Neural cell (in vitro differentiated cells): Measurements from ENCODE around the gene MMP20. TPM values are rescaled to one million over a fixed set of nuclear protein-coding genes. Genes with fewer than 3 reads are reported as not detected.

Experiments used
- H2AFZ ChIP-seq: fragments of 200-600, 300-800 bp; sonication (generic), shearing (Covaris generic); 2 replicates; pipeline ENCODE4 v1.6.0; 2014; ENCODE audit warnings: low read depth, mild to moderate bottlenecking, antibody characterized with exemption, low read length, moderate library complexity
- H3F3A ChIP-seq: fragments of 200-600 bp; shearing (Covaris generic); 2 replicates; pipeline ENCODE4 v1.6.1; 2016; ENCODE audit warnings: mild to moderate bottlenecking, moderate library complexity, mixed read lengths, antibody characterized with exemption, low read length; ENCODE audit not compliant: insufficient read depth, poor library complexity, severe bottlenecking
- H3K27ac ChIP-seq: fragments of 200-600, 300-800 bp; sonication (generic), shearing (Covaris generic); 2 replicates; pipeline ENCODE4 v1.5.1; 2014; ENCODE audit warnings: mild to moderate bottlenecking, low read length, moderate library complexity
- H3K27me3 ChIP-seq: fragments of 300-800, 200-600 bp; sonication (generic), shearing (Covaris generic); 2 replicates; pipeline ENCODE4 v1.6.0; 2014; ENCODE audit warnings: mild to moderate bottlenecking, low read depth, low read length, moderate library complexity; ENCODE audit not compliant: insufficient read depth
- H3K36me3 ChIP-seq: fragments of 300-800, 200-600 bp; sonication (generic), shearing (Covaris generic); 2 replicates; pipeline ENCODE4 v1.5.1; 2014; ENCODE audit warnings: mild to moderate bottlenecking, antibody characterized with exemption, low read length, moderate library complexity; ENCODE audit not compliant: insufficient read depth
- H3K4me2 ChIP-seq: fragments of 300-800, 200-600 bp; sonication (generic), shearing (Covaris generic); 2 replicates; pipeline ENCODE4 v1.6.0; 2014; ENCODE audit warnings: mild to moderate bottlenecking, low read length
- H3K4me3 ChIP-seq: fragments of 300-800, 200-600 bp; sonication (generic), shearing (Covaris generic); 2 replicates; pipeline ENCODE4 v1.5.1; 2014; ENCODE audit warnings: mild to moderate bottlenecking, low read length, moderate library complexity
- H3K79me2 ChIP-seq: fragments of 200-600 bp; shearing (Covaris generic); replicated peaks from 2 replicates; pipeline ENCODE4 v1.6.0; 2014; ENCODE audit warnings: mild to moderate bottlenecking, low read length, moderate library complexity; ENCODE audit not compliant: insufficient read depth
- H3K9ac ChIP-seq: fragments of 300-800, 200-600 bp; sonication (generic), shearing (Covaris generic); 2 replicates; pipeline ENCODE4 v1.6.1; 2016; ENCODE audit warnings: mild to moderate bottlenecking, low read length, mixed read lengths
- H3K9me2 ChIP-seq: fragments of 200-600 bp; shearing (Covaris generic); 2 replicates; pipeline ENCODE4 v1.6.1; 2016; ENCODE audit warnings: mild to moderate bottlenecking, low read length, mixed read lengths; ENCODE audit not compliant: insufficient read depth
- H3K9me3 ChIP-seq: fragments of 200-600, 300-800 bp; sonication (generic), shearing (Covaris generic); 2 replicates; pipeline ENCODE4 v1.6.1; 2016; ENCODE audit warnings: mild to moderate bottlenecking, mixed run types, low read length, moderate library complexity, mixed read lengths
- H4K20me1 ChIP-seq: fragments of 200-600 bp; shearing (Covaris generic); 2 replicates; pipeline ENCODE4 v1.6.1; 2016; ENCODE audit warnings: mild to moderate bottlenecking, mixed run types; ENCODE audit not compliant: insufficient read depth
- CTCF ChIP-seq: fragments of 450-650 bp; IDR thresholded peaks from 2 replicates; pipeline ENCODE4 v1.5.1; 2014; ENCODE audit warnings: antibody characterized with exemption, mild to moderate bottlenecking, moderate library complexity; ENCODE audit not compliant: poor library complexity, severe bottlenecking
- EP300 ChIP-seq: fragments of 450-650 bp; conservative IDR thresholded peaks from 2 replicates; pipeline ENCODE4 v1.6.1; 2014; ENCODE audit warnings: antibody characterized with exemption, mild to moderate bottlenecking, moderate library complexity; ENCODE audit not compliant: poor library complexity, severe bottlenecking
- EZH2 ChIP-seq: fragments of 200-600, 300-800 bp; shearing (Covaris generic), sonication (generic); IDR thresholded peaks from 2 replicates; pipeline ENCODE4 v1.6.1; 2014; ENCODE audit warnings: antibody characterized with exemption, low read length, borderline replicate concordance, mild to moderate bottlenecking; ENCODE audit not compliant: insufficient read depth, poor library complexity, severe bottlenecking
- MXI1 ChIP-seq: fragments of 450-650 bp; conservative IDR thresholded peaks from 2 replicates; pipeline ENCODE4 v1.6.1; 2014; ENCODE audit warnings: antibody characterized with exemption, mild to moderate bottlenecking; ENCODE audit not compliant: poor library complexity, severe bottlenecking
- POLR2AphosphoS5 ChIP-seq: IDR thresholded peaks from 2 replicates; pipeline ENCODE4 v1.6.1; 2012
- RAD21 ChIP-seq: fragments of 450-650 bp; conservative IDR thresholded peaks from 2 replicates; pipeline ENCODE4 v1.6.1; 2014; ENCODE audit warnings: antibody characterized with exemption, mild to moderate bottlenecking, moderate library complexity
- SMC3 ChIP-seq: fragments of 450-650 bp; conservative IDR thresholded peaks from 2 replicates; pipeline ENCODE4 v1.6.1; 2014; ENCODE audit warnings: antibody characterized with exemption, mild to moderate bottlenecking, moderate library complexity; ENCODE audit not compliant: poor library complexity
- TAF1 ChIP-seq: IDR thresholded peaks from 2 replicates; pipeline ENCODE4 v1.6.1; 2012; ENCODE audit warnings: low read depth
- polyA plus RNA-seq: library from polyadenylated mRNA; depleted of rRNA; stranded (reverse); fragments of >200 nt; gene quantifications from 2 replicates; pipeline ENCODE4 v1.2.3, GENCODE V29; 2014
- TF ChIP-seq, protein P1 (sequence below): IDR thresholded peaks from 2 replicates; pipeline ENCODE4 v1.6.1; 2012; ENCODE audit warnings: borderline replicate concordance

The MMP20 gene
- polyA plus RNA-seq, 1 donor from 2014 or later: not detected

- H4K20me1 ChIP-seq: no peaks in the 10 kb centered on the region
- TF ChIP-seq RAD21: no peak
- TF ChIP-seq POLR2AphosphoS5: no peak
- no peak for TF ChIP-seq SMC3
- TF ChIP-seq TAF1: no peak
- TF ChIP-seq CTCF: no peak
- H3F3A ChIP-seq: no peaks in the 10 kb centered on the region
- no peak overlapping the region for H3K4me2 ChIP-seq
- H3K9me3 ChIP-seq: no peaks in the 10 kb centered on the region
- no peaks in the 10 kb centered on the region for H3K27me3 ChIP-seq
- no peaks in the 10 kb centered on the region for H3K36me3 ChIP-seq
- no peaks in the 10 kb centered on the region for H3K9me2 ChIP-seq
- H3K9ac ChIP-seq: no peak overlapping the region
- no peaks in the 10 kb centered on the region for H3K79me2 ChIP-seq
- H2AFZ ChIP-seq: no peak overlapping the region
- H3K27ac ChIP-seq: no peak overlapping the region
- no peak overlapping the region for H3K4me3 ChIP-seq
Observed at GRCh38 chr11:102528618-102529017, 96.5 kb downstream of the MMP20 start.

DNA sequence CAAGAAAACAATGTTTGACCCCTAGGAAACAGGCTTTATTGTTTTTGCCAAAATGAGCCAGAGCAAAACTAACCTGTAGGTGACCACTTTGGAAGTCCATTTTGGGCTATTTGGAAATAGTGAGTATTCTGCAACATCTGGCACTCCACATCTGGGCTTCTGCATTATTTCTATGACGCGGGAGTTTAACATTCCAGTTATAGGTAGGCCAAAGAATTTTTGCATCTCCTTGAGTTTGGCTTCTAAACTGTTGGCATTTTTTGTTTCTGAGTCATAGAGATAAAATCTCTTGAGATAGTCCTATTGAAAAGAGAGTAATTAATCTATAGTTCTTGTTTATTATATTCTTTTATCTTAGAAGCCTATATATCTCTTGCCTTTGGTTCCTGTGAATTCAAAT is 97.4 kb downstream of the MMP20 start:
- H3K79me2 ChIP-seq: no peaks in the 10 kb centered on the region
- H2AFZ ChIP-seq: no peak overlapping the region
- H3K4me2 ChIP-seq: no peak overlapping the region
- H3F3A ChIP-seq: no peaks in the 10 kb centered on the region
- H3K9me3 ChIP-seq: no peaks in the 10 kb centered on the region
- H3K27me3 ChIP-seq: no peaks in the 10 kb centered on the region
- no peaks in the 10 kb centered on the region for H3K9me2 ChIP-seq
- H3K4me3 ChIP-seq: no peak overlapping the region
- TF ChIP-seq SMC3 (no peak), MXI1 (no peak), RAD21 (no peak), TAF1 (no peak), EP300 (no peak), EZH2 (no peak), CTCF (no peak), POLR2AphosphoS5 (no peak)
- TF ChIP-seq, protein P1, sequence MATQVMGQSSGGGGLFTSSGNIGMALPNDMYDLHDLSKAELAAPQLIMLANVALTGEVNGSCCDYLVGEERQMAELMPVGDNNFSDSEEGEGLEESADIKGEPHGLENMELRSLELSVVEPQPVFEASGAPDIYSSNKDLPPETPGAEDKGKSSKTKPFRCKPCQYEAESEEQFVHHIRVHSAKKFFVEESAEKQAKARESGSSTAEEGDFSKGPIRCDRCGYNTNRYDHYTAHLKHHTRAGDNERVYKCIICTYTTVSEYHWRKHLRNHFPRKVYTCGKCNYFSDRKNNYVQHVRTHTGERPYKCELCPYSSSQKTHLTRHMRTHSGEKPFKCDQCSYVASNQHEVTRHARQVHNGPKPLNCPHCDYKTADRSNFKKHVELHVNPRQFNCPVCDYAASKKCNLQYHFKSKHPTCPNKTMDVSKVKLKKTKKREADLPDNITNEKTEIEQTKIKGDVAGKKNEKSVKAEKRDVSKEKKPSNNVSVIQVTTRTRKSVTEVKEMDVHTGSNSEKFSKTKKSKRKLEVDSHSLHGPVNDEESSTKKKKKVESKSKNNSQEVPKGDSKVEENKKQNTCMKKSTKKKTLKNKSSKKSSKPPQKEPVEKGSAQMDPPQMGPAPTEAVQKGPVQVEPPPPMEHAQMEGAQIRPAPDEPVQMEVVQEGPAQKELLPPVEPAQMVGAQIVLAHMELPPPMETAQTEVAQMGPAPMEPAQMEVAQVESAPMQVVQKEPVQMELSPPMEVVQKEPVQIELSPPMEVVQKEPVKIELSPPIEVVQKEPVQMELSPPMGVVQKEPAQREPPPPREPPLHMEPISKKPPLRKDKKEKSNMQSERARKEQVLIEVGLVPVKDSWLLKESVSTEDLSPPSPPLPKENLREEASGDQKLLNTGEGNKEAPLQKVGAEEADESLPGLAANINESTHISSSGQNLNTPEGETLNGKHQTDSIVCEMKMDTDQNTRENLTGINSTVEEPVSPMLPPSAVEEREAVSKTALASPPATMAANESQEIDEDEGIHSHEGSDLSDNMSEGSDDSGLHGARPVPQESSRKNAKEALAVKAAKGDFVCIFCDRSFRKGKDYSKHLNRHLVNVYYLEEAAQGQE: no peak
- no peak overlapping the region for H3K27ac ChIP-seq
- H4K20me1 ChIP-seq: no peaks in the 10 kb centered on the region
- H3K9ac ChIP-seq: no peak overlapping the region
- H3K36me3 ChIP-seq: no peaks in the 10 kb centered on the region
